HUDEP-2 (cell line): ENCODE data around the gene MAML3.

Experiments used
- DNase-seq, 76 experiments: peaks; one replicate each; lab custom pipeline; 2025; ENCODE audit not compliant: unreplicated experiment in 76 of 76; lab: John Stamatoyannopoulos, UW

MAML3 gene

GRCh38 chr4:139851133-139851532 lies 302.9 kb downstream of the MAML3 start:
- DNase-seq, result no peak

GRCh38 chr4:139849219-139849618 lies 304.8 kb downstream of the MAML3 start:
- DNase-seq, result no peak

GRCh38 chr4:139848028-139848427 lies 306.0 kb downstream of the MAML3 start:
- no peak for DNase-seq

GRCh38 chr4:139847602-139848001 lies 306.4 kb downstream of the MAML3 start:
- no peak for DNase-seq

- DNase-seq, result no peak
Observed at GRCh38 chr4:139846766-139847165, 307.2 kb downstream of the MAML3 start.

- DNase-seq, result no peak
Observed at GRCh38 chr4:139845453-139846093, 308.4 kb downstream of the MAML3 start.

GRCh38 chr4:139844459-139845036 lies 309.4 kb downstream of the MAML3 start:
- no peak for DNase-seq

GRCh38 chr4:139844057-139844456 lies 309.9 kb downstream of the MAML3 start:
- no peak for DNase-seq

- DNase-seq, result no peak
Observed at GRCh38 chr4:139843641-139844040, 310.3 kb downstream of the MAML3 start.

GRCh38 chr4:139841464-139842195 lies 312.4 kb downstream of the MAML3 start:
- DNase-seq, result peak in 20 of 76 experiments; percentile 1 to 53 (median 10)

GRCh38 chr4:139840773-139841172 lies 313.2 kb downstream of the MAML3 start:
- DNase-seq, result no peak

- no peak for DNase-seq
Observed at GRCh38 chr4:139839403-139840031, 314.5 kb downstream of the MAML3 start.

GRCh38 chr4:139838811-139839210 lies 315.2 kb downstream of the MAML3 start:
- no peak for DNase-seq

- no peak for DNase-seq
Observed at GRCh38 chr4:139834981-139835391, 319.0 kb downstream of the MAML3 start.

GRCh38 chr4:139834226-139834662 lies 319.7 kb downstream of the MAML3 start:
- no peak for DNase-seq

GRCh38 chr4:139833151-139833910 lies 320.7 kb downstream of the MAML3 start:
- DNase-seq, result no peak

GRCh38 chr4:139828966-139829664 lies 324.9 kb downstream of the MAML3 start:
- DNase-seq, result no peak

- DNase-seq, result no peak
Observed at GRCh38 chr4:139826426-139826825, 327.6 kb downstream of the MAML3 start.

- DNase-seq, result no peak
Observed at GRCh38 chr4:139825523-139826014, 328.4 kb downstream of the MAML3 start.
